GM12892 (cell line): ENCODE data around the gene SNU13.

Source experiments
- POLR2A ChIP-seq: IDR thresholded peaks from 2 replicates; pipeline ENCODE4 v1.6.1; 2011; ENCODE audit warnings: low read depth, low read length, control low read depth
- POLR2AphosphoS5 ChIP-seq: IDR thresholded peaks from 2 replicates; pipeline ENCODE4 v1.6.1; 2011; ENCODE audit warnings: low read depth, low read length, control low read depth

DNA sequence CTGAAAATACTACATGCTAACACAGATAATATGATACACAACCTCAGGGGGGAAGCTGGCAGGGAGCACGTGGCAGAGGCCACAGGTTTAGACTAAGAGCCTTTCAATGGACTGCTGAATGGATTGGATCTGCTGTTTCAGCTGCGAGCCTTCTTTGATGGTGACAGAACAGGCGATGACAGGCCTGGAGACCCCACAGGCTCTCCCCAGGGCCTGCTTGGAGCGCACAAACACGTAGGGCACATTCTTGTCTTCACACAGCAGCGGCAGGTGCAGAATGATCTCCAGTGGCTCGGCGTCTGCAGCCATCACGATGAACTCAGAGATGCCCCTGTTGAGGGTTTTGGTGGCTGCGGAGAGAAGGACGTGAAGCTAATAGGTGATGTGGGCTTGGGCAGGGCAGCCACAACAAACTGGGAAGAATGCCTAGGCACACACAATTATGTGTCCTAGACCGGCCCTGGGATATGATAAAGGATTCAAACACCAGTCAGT lies 13.8 kb downstream of the SNU13 start:
- TF ChIP-seq POLR2A: no peak
- TF ChIP-seq POLR2AphosphoS5: no peak
